Measurements from ENCODE around the gene ITPR2.
"Not testable (repeated sequence)": the region's sequence is repeated elsewhere in the genome, so short reads cannot be mapped to it uniquely, and the experiment has no call there.

The ITPR2 gene

GRCh38 chr12:26623136-26623535, 209.9 kb downstream of the ITPR2 start:
- DNase-seq (ENCODE audit: low read depth in 2 of 2) = no peak

GRCh38 chr12:26622601-26623000, 210.4 kb downstream of the ITPR2 start:
- no peak for DNase-seq (ENCODE audit: low read depth in 2 of 2)

- DNase-seq (ENCODE audit: low read depth in 2 of 2) = no peak
These were observed 211.1 kb downstream of the ITPR2 start for GRCh38 chr12:26621932-26622331.

- no peak for DNase-seq (ENCODE audit: low read depth in 2 of 2)
These were observed 212.1 kb downstream of the ITPR2 start for GRCh38 chr12:26620907-26621306.

DNA sequence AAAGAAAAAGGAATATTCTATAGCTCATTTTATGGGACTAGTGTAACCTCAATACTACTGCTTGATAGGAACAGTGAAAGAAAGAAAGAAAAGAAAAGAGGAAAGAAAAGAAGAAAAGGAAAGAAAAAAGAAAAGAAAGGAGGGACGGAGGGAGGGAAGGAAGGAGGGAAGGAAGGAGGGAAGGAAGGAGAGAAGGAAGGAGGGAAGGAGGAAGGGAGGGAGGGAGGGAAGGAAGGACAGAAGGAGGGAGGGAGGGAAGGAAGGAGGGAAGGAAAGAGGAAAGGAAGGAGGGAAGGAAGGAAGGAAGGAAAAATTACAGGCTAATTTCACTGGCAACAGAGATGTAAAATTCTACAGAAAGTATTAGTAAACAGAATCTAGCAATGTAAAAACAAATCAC, 215.5 kb downstream of the ITPR2 start:
- DNase-seq (ENCODE audit: low read depth in 2 of 2) = no peak

GRCh38 chr12:26614011-26614616, 218.9 kb downstream of the ITPR2 start:
- DNase-seq (ENCODE audit: low read depth in 2 of 2) = no peak

DNA sequence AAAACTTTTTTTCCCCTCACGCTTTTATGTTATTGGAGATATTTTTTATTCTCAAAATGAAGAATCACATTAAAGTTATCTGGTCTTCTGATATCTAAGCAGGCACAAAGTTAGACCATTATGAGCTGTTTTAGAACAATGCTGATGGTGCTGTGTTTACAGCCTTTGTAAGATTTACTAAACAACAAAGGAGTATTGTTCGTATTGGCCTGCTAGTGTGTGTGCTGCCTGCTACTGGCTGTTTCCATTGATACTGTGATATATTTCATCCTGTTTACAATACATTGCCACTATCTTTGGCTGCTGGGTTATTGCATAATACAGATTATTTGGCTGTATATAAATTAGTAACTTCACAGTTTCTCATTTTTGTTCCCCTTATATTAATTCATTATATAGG, 220.8 kb downstream of the ITPR2 start:
- DNase-seq (ENCODE audit: low read depth in 2 of 2) = no peak

- DNase-seq (ENCODE audit: low read depth in 2 of 2) = no peak
These were observed 221.4 kb downstream of the ITPR2 start for GRCh38 chr12:26611598-26611997.

DNA sequence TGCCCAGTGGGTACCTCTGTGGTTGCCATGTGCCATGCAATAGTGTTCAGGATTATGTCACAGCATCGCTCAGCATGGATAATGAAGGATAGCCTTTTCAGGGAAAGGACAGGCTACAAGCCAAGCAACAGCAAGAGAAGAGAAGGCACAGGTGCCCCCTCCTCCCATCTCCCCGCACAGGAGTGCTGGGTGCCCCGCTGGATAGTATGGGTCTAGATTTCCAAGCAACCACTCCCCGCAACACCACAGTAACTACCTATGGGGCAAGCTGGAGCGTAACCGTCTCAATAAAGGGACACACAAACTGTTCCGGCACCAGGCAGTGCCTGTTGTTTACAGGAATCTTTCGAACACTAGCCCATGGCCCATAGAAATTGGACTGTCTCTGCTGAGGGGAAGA, 222.2 kb downstream of the ITPR2 start:
- no peak for DNase-seq (ENCODE audit: low read depth in 2 of 2)

DNA sequence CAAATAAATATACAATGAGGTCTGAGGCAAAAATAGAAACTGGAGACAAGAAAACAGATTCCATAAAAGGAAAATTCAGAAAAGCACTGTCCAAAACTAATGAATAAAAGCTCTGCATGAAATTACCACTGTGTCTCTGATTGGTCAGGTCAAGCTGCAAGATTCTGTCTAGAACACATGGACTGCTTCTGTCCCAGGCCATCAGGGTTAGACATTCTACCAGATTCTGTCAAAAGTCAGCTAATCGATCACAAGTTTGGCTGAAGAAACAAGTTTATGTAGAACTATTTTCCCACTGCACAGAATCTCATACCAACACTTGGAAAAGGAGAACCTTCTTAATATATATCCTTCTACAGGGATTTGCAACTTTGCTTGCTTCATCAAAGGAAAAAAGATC, 223.0 kb downstream of the ITPR2 start:
- no peak for DNase-seq (ENCODE audit: low read depth in 2 of 2)

DNA sequence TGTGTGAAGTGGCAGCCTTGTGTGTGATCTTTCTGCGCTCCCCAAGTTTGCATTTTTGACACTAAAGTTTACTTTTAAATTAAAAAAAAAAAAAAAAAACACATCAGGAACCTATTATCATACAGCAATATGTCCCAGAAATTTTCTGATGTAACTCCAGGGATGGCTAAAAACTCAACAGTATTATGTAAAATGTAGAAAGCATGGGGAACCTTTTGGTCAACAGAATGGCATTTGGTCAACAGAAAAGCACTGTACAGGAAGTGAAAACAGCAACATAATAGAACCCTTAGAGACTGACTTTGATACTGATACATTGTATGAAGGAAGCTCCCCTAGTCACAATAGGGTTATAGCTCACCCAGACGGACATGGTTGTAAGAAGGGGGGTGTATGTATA, 224.3 kb downstream of the ITPR2 start:
- DNase-seq (ENCODE audit: low read depth in 2 of 2) = no peak

DNA sequence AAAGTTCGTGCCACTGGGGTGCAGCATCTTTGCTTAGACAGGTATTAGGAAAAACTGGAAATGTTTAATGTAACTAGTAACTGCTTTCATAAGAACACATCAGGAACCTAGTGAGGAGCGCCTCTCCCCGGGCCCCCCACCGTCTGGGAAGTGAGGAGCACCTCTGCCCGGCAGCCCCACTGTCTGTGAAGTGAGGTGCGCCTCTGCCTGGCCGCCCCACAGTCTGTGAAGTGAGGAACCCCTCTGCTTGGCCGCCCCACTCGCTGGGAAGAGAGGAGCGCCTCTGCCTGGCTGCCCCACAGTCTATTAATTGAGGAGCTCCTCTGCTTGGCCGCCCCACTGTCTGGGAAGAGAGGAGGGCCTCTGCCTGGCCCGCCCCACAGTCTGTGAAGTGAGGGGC, 224.7 kb downstream of the ITPR2 start:
- DNase-seq (ENCODE audit: low read depth in 2 of 2) = no peak

- DNase-seq (ENCODE audit: low read depth in 2 of 2) = no peak
These were observed 226.1 kb downstream of the ITPR2 start for GRCh38 chr12:26606911-26607310.

GRCh38 chr12:26604813-26605212, 228.2 kb downstream of the ITPR2 start:
- DNase-seq (ENCODE audit: low read depth in 2 of 2) = not testable (repeated sequence)

- DNase-seq (ENCODE audit: low read depth in 2 of 2) = no peak
These were observed 233.8 kb downstream of the ITPR2 start for GRCh38 chr12:26599096-26599695.

DNA sequence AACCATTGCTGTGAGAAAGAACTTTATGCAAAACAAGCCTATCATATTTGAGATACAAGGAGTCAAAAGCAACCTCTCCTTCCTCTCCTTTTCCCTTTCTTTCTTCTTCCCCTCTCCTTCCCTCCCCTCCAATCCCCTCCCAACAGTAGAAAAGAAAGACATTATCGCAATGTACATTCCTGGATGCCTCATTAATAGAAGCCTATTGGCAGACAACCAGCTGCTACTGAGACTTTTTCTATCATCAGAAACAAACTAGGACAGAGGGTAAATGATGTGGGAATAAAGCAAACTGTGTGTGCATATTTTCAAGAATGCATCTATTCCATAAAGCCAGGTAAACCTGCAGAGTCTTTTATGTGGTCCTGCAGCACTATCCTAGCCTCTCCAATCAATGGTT, 237.2 kb downstream of the ITPR2 start:
- DNase-seq (ENCODE audit: low read depth in 2 of 2) = no peak

DNA sequence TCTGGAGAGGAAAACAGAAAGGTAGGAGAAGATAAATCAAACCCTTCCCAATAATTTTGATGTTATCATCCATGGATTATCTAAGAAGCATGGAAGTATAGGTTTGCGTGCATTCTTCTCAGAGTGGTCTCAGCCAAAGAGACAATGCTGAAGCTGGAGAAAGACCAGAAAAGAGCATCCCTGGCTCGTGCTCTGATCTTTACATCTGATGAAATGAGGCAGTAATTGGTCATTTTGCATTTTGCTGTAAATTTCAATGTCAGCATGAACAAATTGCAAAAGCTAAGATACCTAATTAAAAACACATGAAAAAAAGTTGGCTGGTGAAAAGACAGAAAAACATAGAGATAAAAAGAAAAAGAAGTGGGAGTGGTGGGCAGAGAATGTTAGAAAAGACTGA, 252.4 kb downstream of the ITPR2 start:
- no peak for DNase-seq (ENCODE audit: low read depth in 2 of 2)

GRCh38 chr12:26576266-26576665, 256.7 kb downstream of the ITPR2 start:
- no peak for DNase-seq (ENCODE audit: low read depth in 2 of 2)

- DNase-seq (ENCODE audit: low read depth in 2 of 2) = no peak
These were observed 259.6 kb downstream of the ITPR2 start for GRCh38 chr12:26573225-26573909.

DNA sequence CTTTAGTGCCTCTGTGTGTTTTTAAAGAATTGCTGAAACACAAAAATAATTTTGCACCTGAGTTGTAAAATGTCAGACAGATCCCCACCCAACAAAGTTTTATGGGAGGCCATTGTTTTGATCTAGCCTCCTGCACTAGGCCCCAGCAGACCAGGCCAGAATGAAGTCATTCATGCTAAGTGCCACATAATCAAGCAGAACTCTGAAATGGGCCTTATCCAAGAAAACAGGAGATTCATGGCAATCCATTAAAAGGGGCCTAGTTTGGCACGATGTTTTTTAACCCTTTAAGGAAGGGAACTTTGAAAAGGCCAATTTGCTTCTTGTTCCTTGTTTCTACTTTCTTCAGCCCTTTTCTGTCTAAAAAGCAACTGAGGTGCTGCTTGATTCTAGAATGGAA, 260.9 kb downstream of the ITPR2 start:
- DNase-seq (ENCODE audit: low read depth in 2 of 2) = no peak

- DNase-seq (ENCODE audit: low read depth in 2 of 2) = no peak
These were observed 261.4 kb downstream of the ITPR2 start for GRCh38 chr12:26571560-26571959.

DNA sequence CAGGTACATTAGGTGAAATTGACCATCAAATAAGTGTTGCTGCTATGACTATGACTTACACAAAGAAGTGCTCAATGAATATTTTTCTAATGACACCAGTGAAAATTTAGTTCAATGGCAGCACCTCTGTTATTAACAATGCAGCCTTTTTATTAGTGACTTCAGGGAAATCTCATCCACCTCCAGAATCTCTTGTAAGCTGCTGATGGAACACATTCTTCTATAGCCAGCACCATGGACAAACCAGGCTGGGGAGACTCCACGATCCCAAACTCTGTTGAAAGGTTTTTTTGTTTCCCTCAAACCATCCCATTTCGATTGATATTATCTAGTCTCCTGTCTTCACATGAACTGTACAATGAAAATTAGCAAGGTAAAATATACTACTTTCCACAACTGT, 265.9 kb downstream of the ITPR2 start:
- DNase-seq (ENCODE audit: low read depth in 2 of 2) = no peak

- DNase-seq (ENCODE audit: low read depth in 2 of 2) = no peak
These were observed 266.3 kb downstream of the ITPR2 start for GRCh38 chr12:26566675-26567074.

Data from activated CD4-positive, alpha-beta T cell treated with anti-CD3 and anti-CD28 coated beads for 24 hours (primary cell).